A549 (cell line): ENCODE results near the gene CCNQ. TPM values are rescaled to one million over a fixed set of nuclear protein-coding genes. Genes with fewer than 3 reads are reported as not detected.

Experiments
- ATAC-seq, 2 experiments: fragments of 200-7000 bp in 1 of 2; fragments of >200 bp in 1 of 2; cut with Nextera tagmentation in 1 of 2; cut with Tn5 transposase in 1 of 2; 3 replicates each; pipeline versions ENCODE4 v1.8.0 to v1.9.1; 2018 to 2020; ENCODE audit warnings: mild to moderate bottlenecking in 1 of 2, moderate library complexity in 1 of 2
- CTCF ChIA-PET: fragments of 300-600 bp; sonication (Branson Sonifier 250); formaldehyde crosslinking; extraction: SDS; loops from one replicate; lab custom pipeline; 2021; ENCODE audit warnings: antibody characterized with exemption, inconsistent platforms; lab: Yijun Ruan, JAX
- POLR2A ChIA-PET: fragments of 350-600 bp; formaldehyde crosslinking; extraction: SDS; loops from one replicate; lab custom pipeline; 2021; ENCODE audit warnings: antibody characterized with exemption, inconsistent platforms; lab: Yijun Ruan, JAX
- DNase-seq, 2 experiments: peaks; one replicate each; pipeline versions ENCODE4 v3.0.0 to v3.0.0-alpha.2; 2011 to 2016; ENCODE audit warnings: low read depth in 1 of 2, low spot score in 1 of 2
- FAIRE-seq: peaks from 2 replicates; lab custom pipeline; 2011; peaks lifted over from hg19 to GRCh38; lab: Jason Lieb, UNC
- H3K27ac ChIP-seq, 2 experiments: fragments of >200 bp; sonication (Bioruptor Twin); formaldehyde crosslinking; 3 replicates each; pipeline ENCODE4 v1.5.1; 2016 to 2017
- H3K4me1 ChIP-seq: fragments of >200 bp; sonication (Bioruptor Twin); formaldehyde crosslinking; 3 replicates; pipeline ENCODE4 v1.6.1; 2016
- H3K4me2 ChIP-seq: fragments of >200 bp; sonication (Bioruptor Twin); formaldehyde crosslinking; 3 replicates; pipeline ENCODE4 v1.6.1; 2016
- H3K4me3 ChIP-seq: fragments of >200 bp; sonication (Bioruptor Twin); formaldehyde crosslinking; 3 replicates; pipeline ENCODE4 v1.5.1; 2016
- H3K9me3 ChIP-seq: fragments of >200 bp; sonication (Bioruptor Twin); formaldehyde crosslinking; 3 replicates; pipeline ENCODE4 v1.6.1; 2016
- BHLHE40 ChIP-seq: IDR thresholded peaks from 2 replicates; pipeline ENCODE4 v1.6.1; 2012; ENCODE audit warnings: low read depth, low read length, inconsistent platforms
- CBX2 ChIP-seq: fragments of 200-600 bp; sonication (generic); IDR thresholded peaks from 2 replicates; pipeline ENCODE4 v1.6.1; 2016; ENCODE audit warnings: low read depth, mild to moderate bottlenecking, borderline replicate concordance
- CBX8 ChIP-seq: fragments of 200-600 bp; sonication (generic); IDR thresholded peaks from 2 replicates; pipeline ENCODE4 v1.6.1; 2016
- CEBPB ChIP-seq, 2 experiments: fragments of >200 bp in 1 of 2; sonication (Bioruptor Twin) in 1 of 2; formaldehyde crosslinking in 1 of 2; IDR thresholded peaks; 2 replicates each; pipeline ENCODE4 v1.6.1; 2012 to 2016
- CHD4 ChIP-seq: fragments of 200-600 bp; sonication (generic); IDR thresholded peaks from 2 replicates; pipeline ENCODE4 v1.6.1; 2016; ENCODE audit warnings: antibody characterized with exemption, mild to moderate bottlenecking, borderline replicate concordance
- CTCF ChIP-seq: fragments of >200 bp; sonication (Bioruptor Twin); formaldehyde crosslinking; IDR thresholded peaks from 3 replicates; pipeline ENCODE4 v1.5.1; 2016
- EHMT2 ChIP-seq: fragments of 200-600 bp; sonication (generic); IDR thresholded peaks from 2 replicates; pipeline ENCODE4 v1.6.1; 2016; ENCODE audit warnings: antibody characterized with exemption, low read depth, mild to moderate bottlenecking, moderate library complexity
- ESRRA ChIP-seq: fragments of 150-350 bp; IDR thresholded peaks from 2 replicates; pipeline ENCODE4 v1.6.1; 2014; ENCODE audit warnings: mild to moderate bottlenecking, low read length, borderline replicate concordance
- FOSL2 ChIP-seq, 2 experiments: fragments of 450-650 bp in 1 of 2; fragments of >200 bp in 1 of 2; sonication (Bioruptor Twin) in 1 of 2; formaldehyde crosslinking; IDR thresholded peaks; 2 replicates each; pipeline versions ENCODE4 v1.5.0 to v1.6.1; 2016 to 2020; ENCODE audit warnings: mild to moderate bottlenecking in 1 of 2, moderate library complexity in 1 of 2
- FOXS1 ChIP-seq: fragments of 250-450 bp; sonication (Bioruptor Pico); IDR thresholded peaks from 2 replicates; pipeline ENCODE4 v1.5.0; 2020; ENCODE audit warnings: mild to moderate bottlenecking, moderate library complexity
- GATA3 ChIP-seq: IDR thresholded peaks from 2 replicates; pipeline ENCODE4 v1.6.1; 2012; ENCODE audit warnings: borderline replicate concordance
- HDAC2 ChIP-seq: fragments of 200-600 bp; sonication (generic); IDR thresholded peaks from 2 replicates; pipeline ENCODE4 v1.6.1; 2016
- HES2 ChIP-seq: fragments of >200 bp; sonication (Bioruptor Twin); formaldehyde crosslinking; IDR thresholded peaks from 2 replicates; pipeline ENCODE4 v1.6.1; 2016
- KDM5A ChIP-seq: fragments of 200-600 bp; sonication (generic); IDR thresholded peaks from 2 replicates; pipeline ENCODE4 v1.6.1; 2016; ENCODE audit warnings: antibody characterized with exemption, mild to moderate bottlenecking
- MAZ ChIP-seq: fragments of 150-350 bp; IDR thresholded peaks from 2 replicates; pipeline ENCODE4 v1.6.1; 2014; ENCODE audit warnings: antibody characterized with exemption, low read depth, low read length, borderline replicate concordance
- PHF8 ChIP-seq: fragments of 200-600 bp; sonication (generic); IDR thresholded peaks from 2 replicates; pipeline ENCODE4 v1.6.1; 2016; ENCODE audit warnings: low read depth, mild to moderate bottlenecking, antibody characterized with exemption, moderate library complexity, borderline replicate concordance
- POLR2A ChIP-seq: IDR thresholded peaks from 2 replicates; pipeline ENCODE4 v1.6.1; 2012; ENCODE audit warnings: mild to moderate bottlenecking, low read length
- RCOR1 ChIP-seq: fragments of 150-350 bp; IDR thresholded peaks from 2 replicates; pipeline ENCODE4 v1.6.1; 2014; ENCODE audit warnings: antibody characterized with exemption, low read length, low read depth
- REST ChIP-seq: fragments of 200-600 bp; sonication (generic); IDR thresholded peaks from 2 replicates; pipeline ENCODE4 v1.6.1; 2016; ENCODE audit warnings: antibody characterized with exemption, mild to moderate bottlenecking, moderate library complexity
- RFX5 ChIP-seq: fragments of 450-650 bp; IDR thresholded peaks from 2 replicates; pipeline ENCODE4 v1.7.1; 2014; ENCODE audit warnings: antibody characterized with exemption, mild to moderate bottlenecking, moderate library complexity
- SMC3 ChIP-seq: fragments of >200 bp; sonication (Bioruptor Twin); formaldehyde crosslinking; IDR thresholded peaks from 3 replicates; pipeline ENCODE4 v1.6.1; 2018; ENCODE audit warnings: inconsistent platforms
- ZC3H11A ChIP-seq: fragments of 450-650 bp; IDR thresholded peaks from 2 replicates; pipeline ENCODE4 v1.6.1; 2014; ENCODE audit warnings: antibody characterized with exemption, mild to moderate bottlenecking
- ZSCAN20 ChIP-seq: fragments of 250-450 bp; sonication (Bioruptor Pico); IDR thresholded peaks from 2 replicates; pipeline ENCODE4 v1.8.0; 2022; ENCODE audit warnings: mild to moderate bottlenecking, moderate library complexity
- WGBS: methylation state at CpG from one replicate; pipeline ENCODE4 v1.1.6; 2017; ENCODE audit errors: missing lambda C conversion rate; 5-methylcytosine and 5-hydroxymethylcytosine counted together
- polyA plus RNA-seq, 4 experiments: library from polyadenylated mRNA; depleted of rRNA in 3 of 4; stranded (reverse); fragments of >200 nt; fragmentation: RNase III in 1 of 4; extraction: RNeasy Plus Mini Kit Qiagen cat#74134 plus additional on column Dnase treatment in 1 of 4; gene quantifications; 2 replicates in 3 of 4; 3 replicates in 1 of 4; pipeline ENCODE4 v1.2.3, GENCODE V29; 2011 to 2017

The CCNQ gene
- polyA plus RNA-seq, 2 of the 4 experiments (the other 2 are of a cell fraction) = 25.6 to 32.0 TPM

- CTCF ChIA-PET = interaction anchor here (0.6 to 10.1 kb wide), 6 partner anchors 13 to 83 kb away, joined by 3 to 43 read pairs (median 4); no protein-coding TSS in a partner anchor
- ATAC-seq (peak in 1 of 2 experiments; percentile 51; a peak in 2 of 6 replicates), FAIRE-seq (peak; percentile 56), DNase-seq (no peak)
- WGBS = 22% methylated on average over 17 of the region's 17 CpGs
- Histone ChIP-seq H3K27ac (peak overlapping the region; percentile 27 to 61; a peak in 2 of 6 replicates), H3K4me2 (peak overlapping the region; percentile 61), H3K4me1 (peaks cover 14% of the 10 kb centered on the region), H3K9me3 (no peaks in the 10 kb centered on the region), H3K4me3 (no peak overlapping the region)
- no peak for TF ChIP-seq SMC3
- TF ChIP-seq HES2 = no peak
- no peak for TF ChIP-seq CEBPB (IDR thresholded peaks at IDR 0.05)
- TF ChIP-seq CTCF = no peak
- no peak for TF ChIP-seq ZSCAN20 (CRISPR knock-in tag)
- TF ChIP-seq REST = no peak
- TF ChIP-seq FOXS1 (CRISPR knock-in tag) = no peak
- TF ChIP-seq ESRRA = no peak
- TF ChIP-seq MAZ = no peak
- TF ChIP-seq HDAC2 = no peak
- no peak for TF ChIP-seq CBX2
- no peak for TF ChIP-seq PHF8
- TF ChIP-seq ZC3H11A = no peak
- TF ChIP-seq FOSL2 (IDR thresholded peaks at IDR 0.05) = no peak
- TF ChIP-seq FOSL2 (CRISPR knock-in tag; IDR thresholded peaks at IDR 0.05) = no peak
- TF ChIP-seq KDM5A = no peak
- TF ChIP-seq GATA3 = no peak
- POLR2A ChIA-PET = no interaction called here
Observed at GRCh38 chrX:153622661-153623309, 23.8 kb upstream of the CCNQ start.

- DNase-seq = no peak
- Histone ChIP-seq H3K4me1 (peaks cover 14% of the 10 kb centered on the region), H3K9me3 (no peaks in the 10 kb centered on the region), H3K4me3 (no peak overlapping the region), H3K27ac (no peak overlapping the region), H3K4me2 (peak overlapping the region; percentile 61)
- ChIA-PET POLR2A (no interaction called here), CTCF (interaction anchor here (0.6 to 10.1 kb wide), 4 partner anchors 12 to 83 kb away, joined by 3 to 43 read pairs (median 4); no protein-coding TSS in a partner anchor)
- TF ChIP-seq CBX8 (no peak), BHLHE40 (no peak), RCOR1 (no peak), POLR2A (no peak), HDAC2 (no peak), CHD4 (no peak), RFX5 (no peak), EHMT2 (no peak)
- ATAC-seq = no peak
- no peak for FAIRE-seq
- 81% methylated on average over 27 of the region's 27 CpGs for WGBS
Observed at GRCh38 chrX:153621949-153622598, 23.1 kb upstream of the CCNQ start.
